Measurements from ENCODE around the gene SPC24.
"Not testable (repeated sequence)": the region's sequence is repeated elsewhere in the genome, so short reads cannot be mapped to it uniquely, and the experiment has no call there.

The SPC24 gene

DNA sequence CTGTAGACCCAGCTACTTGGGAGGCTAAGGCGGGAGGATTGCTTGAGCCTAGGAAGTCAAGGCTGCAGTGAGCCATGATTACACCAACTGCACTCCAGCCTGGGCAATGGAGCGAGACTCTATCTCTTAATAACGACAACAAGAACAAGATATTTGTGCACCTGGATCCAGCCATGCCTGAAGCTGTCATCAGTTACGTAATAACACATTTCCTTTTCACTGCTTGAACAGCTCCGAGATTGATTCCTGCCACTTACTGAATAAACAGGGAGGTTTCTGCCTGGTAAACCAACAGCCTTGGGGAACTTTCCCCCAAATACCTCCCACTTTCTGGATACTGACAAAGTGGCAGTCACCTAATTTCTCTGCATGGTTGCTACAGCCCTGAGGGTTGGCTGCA lies 36.4 kb upstream of the SPC24 start:
- DNase-seq = no peak

DNA sequence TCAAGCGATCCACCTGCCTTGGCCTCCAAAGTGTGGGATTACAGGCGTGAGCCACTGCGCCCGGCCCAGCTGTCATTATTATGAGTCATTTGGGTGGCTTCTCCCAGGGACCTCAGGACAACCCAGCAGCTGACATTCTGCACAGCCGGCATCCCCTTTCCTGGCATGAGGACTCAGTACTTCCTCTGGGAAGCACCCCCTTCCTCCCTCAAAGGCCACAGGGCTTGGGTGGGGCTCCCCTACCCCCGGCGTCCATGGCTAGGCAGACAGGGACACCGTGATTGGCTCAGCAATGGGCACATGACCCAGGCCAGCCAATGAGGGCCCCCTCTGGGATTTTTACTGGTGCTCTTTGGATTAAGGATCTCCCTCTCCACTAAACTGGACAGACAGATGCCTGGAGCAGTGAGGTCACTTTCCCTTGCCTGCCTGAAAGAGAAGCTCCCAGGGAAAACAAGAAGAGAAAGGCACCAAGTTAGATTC lies 35.7 kb upstream of the SPC24 start:
- DNase-seq = no peak

DNA sequence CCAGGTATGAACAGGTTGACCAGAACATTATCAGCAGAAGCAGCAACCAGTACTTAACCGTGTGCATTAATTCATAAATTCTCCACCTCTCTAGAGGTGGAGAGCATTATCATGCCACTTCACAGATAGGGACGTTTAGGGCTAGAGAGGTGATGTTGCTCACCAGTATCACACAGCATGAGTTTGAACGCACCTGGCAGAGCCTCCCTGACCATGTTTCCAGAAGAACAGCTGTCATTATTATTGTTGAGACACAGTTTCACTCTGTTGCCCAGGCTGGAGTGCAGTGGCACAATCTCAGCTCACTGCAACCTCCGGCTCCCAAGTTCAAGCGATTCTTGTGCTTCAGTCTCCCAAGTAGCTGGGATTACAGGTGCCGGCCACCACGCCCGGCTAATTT lies 34.9 kb upstream of the SPC24 start:
- no peak for DNase-seq

DNA sequence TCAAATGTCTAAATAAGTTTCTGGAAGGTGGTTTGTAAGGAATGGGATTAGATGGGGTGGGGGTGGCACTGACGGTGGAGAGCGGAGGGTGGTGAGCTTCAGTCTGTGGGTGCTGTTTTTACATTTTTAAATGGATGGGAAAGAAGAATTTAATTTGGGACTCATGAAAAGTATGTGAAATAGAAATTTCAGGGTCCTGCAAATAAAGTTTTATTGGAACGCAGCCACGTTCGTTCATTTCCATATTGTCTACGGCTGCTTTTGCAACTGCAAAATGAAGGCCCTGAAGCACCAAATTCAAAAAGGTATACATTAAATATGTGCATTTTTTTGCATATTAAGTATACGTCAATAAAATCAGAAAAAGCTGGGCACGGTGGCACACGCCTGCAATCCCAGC lies 31.9 kb upstream of the SPC24 start:
- DNase-seq = no peak

DNA sequence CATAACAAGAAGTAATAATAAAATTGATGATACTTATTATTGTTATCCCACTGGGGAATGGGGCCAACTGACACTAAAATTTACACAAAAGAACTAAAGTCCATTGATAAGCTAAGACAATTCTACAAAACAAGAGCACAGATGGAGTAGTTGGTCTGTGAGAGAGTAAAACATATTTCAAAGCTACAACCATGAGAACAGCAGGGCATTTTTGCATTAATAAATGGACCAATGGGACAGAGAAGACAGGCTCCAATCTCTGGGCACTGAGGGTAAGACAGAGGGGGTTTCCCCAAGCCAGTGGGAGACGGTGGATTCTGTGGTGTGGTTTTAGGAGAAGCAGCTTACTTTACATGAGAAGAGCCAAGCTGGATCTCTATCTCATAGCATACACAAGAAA lies 27.4 kb upstream of the SPC24 start:
- DNase-seq = no peak

DNA sequence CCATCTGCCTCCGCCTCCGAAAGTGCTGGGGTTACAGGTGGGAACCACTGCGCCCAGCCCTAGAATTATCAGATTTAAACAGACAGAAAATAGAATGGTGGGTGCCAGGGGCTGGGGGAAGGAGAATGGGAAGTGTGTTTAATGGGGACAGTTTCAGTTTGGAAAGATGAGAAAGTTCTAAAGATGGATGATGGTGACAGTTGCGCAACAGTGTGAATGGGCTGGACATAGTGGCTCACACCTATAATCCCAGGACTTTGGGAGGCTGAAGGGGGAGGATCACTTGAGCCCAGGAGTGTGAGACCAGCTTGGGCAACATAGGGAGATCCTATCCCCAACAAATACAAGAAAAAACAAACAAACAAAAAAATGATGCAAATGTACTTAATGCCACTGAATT lies 25.9 kb upstream of the SPC24 start:
- DNase-seq = no peak

DNA sequence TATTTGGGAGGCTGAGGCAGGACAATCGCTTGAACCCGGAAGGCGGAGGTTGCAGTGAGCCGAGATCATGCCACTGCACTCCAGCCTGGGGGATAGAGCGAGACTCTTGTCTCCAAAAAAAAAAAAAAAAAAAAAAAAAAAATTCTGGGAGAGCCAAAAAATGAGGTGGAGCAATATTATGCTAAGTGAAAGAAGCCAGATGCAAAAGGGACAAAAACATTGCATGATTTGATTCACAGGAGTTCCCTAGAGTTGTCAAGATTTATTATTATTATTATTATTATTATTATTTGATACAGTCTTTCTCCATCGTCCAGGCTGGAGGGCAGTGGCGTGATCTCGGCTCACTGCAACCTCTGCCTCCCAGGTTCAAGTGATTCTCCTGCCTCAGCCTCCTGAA lies 25.4 kb upstream of the SPC24 start:
- not testable (repeated sequence) for DNase-seq

DNA sequence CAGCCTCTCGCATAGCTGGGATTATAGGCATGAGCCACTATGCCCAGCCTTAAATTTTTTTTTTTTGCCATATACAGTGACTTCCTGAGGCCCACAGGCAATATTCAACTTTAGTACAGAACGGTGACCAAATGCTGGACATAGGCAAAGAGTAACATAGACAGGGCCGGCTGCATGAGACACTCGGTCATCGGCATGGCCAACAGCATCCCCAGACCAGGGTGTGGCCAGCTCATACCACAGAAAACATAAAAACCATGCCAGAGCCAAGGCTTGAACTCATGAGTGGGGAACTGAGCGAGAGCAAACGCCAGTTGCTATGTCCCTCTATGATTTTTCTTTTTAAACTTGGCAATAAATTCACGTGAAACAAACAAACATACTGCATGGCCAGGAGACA lies 24.8 kb upstream of the SPC24 start:
- no peak for DNase-seq

DNA sequence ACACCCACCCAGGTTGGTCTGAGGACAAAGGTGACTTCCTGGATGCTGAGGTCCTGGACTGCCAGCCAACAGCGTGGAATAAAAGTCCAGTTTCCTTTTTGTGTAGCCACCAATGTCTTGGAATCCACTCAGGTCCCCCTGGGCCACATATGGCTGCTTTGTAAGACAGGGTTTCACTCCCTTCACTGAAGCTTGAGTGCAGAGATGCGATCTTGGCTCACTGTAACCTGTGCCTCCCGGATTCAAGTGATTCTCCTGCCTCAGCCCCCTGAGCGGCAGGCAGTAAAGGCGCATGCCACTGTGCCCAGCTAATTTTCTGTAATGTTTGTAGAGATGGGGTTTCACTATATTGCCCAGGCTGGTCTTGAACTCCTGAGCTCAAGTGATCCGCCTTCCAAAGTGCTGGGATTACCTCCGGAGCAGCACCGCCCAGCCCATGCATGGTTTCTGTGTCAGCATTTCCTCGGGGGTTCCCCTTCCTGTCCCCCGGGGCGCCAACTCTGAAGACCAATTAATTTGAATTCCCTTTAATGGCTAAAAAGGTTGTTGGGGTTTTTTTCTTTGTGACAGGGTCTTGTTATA lies 24.2 kb upstream of the SPC24 start:
- no peak for DNase-seq

DNA sequence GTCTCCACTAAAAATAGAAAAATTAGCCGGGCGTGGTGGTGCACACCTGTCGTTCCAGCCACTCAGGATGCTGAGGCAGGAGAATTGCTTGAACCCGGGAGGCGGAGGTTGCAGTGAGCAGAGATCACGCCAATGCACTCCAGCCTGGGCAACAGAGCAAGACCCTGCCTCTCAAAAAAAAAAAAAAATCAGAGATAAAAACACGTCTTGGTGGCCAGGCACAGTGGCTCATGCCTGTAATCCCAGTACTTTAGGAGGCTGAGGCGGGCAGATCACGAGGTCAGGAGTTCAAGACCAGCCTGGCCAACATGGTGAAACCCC lies 23.5 kb upstream of the SPC24 start:
- not testable (repeated sequence) for DNase-seq

DNA sequence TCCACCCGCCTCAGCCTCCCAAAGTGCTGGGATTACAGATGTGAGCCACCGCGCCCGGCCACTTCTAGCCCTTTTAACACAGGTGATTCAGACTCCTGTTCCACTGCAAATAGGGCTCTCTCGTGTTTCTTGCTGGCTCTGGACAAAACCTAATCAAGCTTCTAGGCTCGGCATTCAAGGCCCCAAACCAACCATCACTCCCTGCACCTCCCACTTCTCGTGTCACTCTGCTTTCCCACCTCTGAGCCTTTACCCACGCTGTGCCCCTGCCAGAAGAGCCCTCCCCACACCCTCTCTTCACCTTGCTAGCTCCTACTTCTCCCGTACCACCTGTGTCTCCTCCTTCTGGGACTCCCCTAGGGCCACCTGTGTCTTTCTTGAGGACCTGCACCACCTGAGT lies 22.0 kb upstream of the SPC24 start:
- DNase-seq = no peak

DNA sequence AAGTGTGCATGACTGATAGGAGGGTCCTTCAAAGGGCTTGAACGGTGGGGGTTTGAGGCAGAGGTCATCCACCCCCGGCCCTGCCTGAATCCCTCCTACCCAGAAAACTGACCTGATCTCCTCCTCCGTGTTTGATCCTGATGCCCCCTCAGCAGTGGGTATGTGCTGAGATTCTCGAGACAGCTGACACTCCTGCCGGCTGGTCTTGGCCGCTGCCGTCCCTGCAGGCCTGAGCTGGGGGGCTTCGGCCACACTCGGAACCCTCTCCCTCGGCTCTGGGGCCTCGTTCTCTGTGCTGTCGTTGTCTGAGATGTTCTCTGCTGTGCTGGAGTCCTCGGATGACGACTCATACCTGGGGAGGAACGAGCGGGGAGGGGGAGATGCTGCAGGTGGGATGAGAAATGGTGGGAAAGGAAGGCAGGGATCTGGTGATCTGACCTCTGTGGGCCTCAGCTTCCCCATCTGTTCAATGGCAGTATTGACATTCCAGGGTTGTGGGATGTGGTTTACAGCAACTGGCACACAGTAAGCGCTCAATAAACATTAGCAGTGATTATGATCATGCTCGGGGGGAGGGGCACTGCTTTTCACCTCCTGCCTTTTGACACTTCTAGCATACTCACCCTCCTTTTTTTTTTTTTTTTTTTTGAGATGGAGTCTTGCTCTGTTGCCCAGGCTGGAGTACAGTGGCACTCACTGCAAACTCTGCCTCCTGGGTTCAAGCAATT lies 21.0 kb upstream of the SPC24 start:
- DNase-seq = no peak

DNA sequence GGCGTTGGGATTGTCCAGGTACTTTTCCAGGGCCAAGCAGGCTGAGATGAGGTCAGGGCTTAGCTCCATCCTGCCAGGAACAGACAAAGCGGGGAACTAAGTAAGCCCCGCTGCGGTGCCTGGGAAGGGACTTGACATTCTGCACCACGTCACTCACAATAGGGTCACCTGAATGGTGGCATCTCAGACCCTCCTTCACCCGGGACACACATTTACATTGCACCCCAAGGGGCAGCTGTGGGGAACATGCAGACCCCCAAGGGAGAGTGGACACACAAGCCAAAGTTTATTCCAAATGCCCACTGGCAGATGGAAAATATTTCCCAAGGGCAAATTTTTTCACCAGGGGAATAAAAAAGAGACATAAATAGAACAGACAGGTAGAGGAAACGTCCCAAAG lies 20.3 kb upstream of the SPC24 start:
- no peak for DNase-seq

DNA sequence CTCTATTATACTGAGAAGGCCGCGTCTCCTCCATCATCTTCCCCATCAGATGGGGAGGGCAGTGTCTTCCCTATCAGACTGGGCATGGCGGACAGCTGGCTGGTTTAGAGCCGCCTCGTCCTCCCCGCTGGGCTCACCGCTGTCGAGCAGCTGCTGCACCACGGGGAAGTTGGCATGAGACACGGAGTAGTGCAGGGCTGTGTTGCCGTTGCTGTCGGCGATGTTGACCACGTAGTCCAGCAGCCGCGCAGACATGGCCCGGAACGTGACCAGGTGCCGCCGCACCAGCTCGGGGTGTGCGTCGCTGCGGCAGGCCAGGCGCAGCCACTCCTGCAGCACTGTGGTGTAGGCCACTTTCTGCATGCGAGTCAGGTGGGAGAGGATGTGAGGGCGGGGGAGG lies 18.8 kb upstream of the SPC24 start:
- DNase-seq = peak; percentile 44

DNA sequence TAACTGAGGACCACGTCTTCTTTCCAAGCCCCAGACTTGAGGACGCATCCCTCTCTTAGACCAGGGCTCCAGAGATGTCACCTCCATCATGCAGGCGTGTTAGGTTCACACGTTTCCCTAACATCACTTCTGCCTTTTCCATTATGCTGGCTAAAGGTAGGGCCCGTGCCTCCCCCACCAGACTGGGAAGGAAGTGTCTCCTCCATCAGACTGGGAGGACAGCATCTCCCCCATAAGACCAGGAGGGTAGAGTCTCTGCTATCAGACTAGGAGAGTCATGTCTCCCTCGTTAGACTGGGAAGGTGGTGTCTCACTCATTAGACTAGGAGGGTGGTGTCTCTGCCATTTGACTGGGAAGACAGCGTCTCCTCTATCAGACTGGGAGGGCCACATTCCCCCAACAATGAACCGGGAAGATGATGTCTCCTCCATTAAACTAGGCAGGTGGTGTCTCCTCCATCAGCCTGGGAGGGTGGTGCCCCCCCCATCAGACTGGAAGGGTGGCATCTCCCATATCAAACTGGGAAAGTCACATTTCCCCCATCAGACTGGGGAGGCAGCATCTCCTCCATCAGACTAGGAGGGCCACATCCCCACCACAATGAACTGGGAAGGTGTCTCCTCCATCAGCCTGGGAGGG lies 18.1 kb upstream of the SPC24 start:
- no peak for DNase-seq

DNA sequence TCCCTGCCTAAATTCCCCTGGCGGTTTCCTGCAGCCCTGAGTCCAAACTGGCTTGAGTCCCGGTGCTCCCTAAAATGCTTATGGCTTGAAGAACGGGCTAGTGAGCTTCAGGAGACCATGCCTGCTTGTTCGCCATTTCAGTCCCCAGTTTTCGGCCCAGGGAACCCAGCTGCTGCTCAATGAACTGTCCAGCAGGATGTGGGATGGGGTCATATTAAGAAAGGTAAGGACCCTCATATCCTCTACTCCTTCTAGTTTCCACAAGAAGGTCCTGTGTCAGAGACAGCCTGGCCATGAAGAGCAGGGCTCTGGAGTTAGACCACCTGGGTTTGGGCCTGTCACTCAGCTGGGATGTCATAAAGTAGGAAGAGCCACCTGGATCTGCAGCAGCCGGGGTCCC lies 17.0 kb upstream of the SPC24 start:
- DNase-seq = no peak

DNA sequence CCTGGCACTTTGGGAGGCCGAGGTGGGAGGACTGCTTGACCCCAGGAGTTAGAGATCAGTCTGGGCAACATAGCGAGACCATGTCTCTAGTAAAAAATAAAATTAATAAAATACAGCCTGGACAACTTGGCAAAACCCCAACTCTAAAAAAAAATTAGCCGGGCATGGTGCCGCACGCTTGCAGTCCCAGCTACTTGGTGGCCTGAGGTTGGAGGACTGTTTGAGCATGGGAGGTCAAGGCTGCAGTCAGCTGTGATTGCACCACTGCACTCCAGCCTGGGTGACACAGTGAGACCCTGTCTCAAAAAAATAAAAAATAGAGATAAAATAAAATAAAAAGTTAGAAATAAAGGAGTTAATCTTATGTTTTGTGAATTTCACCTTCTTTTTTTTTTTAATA lies 15.6 kb upstream of the SPC24 start:
- no peak for DNase-seq

DNA sequence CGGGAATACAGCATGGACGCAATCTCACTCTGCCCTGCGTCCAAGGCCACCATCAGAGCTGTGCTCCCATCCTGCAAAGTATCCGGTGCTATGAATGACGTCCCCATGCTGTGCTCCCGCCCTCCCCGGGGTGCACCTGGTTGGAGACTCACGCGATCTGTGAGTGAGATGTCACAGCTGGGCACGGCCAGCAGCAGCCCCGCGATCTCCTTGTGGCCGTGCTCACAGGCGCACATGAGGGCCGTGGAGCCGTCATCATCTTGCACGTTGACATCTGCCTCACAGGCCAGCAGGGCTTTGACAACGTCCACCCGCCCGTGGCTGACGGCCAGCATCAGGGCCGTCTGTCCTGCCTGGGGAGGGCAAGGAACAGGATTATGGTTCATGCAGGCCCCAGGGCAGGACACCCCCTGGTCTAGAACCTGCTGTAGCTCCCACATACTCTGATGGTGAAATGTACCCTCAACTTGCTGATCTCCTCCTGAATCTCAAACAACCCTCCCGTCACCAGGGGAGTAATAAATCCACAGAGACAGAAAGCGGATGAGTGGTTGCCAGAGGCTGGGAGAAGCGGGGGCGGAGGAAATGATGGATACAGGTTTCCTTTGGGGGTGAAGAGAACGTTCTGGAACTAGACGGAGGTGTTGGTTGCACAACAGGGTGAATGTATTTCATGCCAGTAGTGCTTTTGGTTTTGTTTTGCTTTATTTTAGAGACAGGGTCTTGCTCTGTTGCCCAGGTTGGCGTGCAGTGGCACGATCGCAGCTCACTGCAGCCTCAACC lies 14.5 kb upstream of the SPC24 start:
- no peak for DNase-seq

DNA sequence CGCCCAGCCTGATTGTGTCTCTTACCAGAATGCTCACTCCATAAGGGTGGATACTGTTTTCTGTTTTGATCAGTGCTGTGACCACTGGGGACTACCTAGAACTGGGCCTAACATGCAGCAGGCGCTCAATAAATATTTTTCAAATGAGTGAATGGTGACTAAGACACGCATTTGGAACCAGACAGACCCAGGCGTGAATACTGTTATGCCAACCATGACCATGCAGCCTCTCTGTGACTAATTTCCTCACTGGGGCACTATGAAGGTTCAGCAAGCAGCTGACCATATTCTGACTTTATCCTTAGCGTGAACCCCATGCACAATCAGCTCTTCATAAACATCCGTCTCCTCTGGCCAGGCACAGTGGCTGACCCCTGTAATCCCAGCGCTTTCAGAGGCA lies 13.0 kb upstream of the SPC24 start:
- DNase-seq = no peak

DNA sequence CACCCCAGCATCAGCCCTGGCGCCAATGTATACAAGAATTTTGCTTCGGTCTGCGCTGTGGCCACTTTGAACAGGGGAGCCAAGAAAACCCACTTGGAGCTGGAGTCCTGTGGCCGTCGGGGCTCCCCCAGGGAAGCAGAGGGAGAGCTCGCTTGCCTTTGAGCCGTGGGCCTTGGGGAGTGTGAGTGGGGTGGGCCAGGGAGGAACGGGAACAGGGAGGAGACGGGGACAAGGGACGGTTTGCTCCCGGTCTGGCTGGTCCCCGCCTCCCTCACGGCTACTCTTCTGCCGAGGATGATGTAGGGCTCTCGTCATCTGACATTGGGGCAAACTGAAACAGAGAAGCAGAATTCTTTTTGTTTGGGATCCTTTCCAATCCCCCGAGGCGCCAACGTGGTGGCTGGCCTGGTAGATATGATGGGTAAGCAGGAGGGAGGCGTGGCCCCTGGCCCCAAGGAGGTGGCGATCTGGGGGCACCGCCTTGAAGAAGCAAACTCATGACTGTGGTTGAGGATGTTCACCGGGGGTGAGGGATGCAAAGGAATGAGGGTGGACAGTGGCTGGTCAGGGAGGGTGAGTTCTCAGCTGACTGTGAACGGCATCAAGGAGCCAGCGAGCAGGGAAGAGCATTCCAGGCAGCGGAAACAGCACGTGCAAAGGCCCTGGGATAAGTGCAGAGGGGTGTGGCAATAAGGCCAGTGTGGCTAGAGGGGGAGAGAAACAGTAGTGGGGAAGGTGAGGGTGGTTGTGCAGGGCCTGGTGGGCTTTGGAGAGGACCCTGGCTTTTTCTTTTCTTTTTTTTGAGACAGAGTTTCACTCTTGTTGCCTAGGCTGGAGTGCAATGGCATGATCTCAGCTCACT lies 10.9 kb upstream of the SPC24 start:
- DNase-seq = no peak

DNA sequence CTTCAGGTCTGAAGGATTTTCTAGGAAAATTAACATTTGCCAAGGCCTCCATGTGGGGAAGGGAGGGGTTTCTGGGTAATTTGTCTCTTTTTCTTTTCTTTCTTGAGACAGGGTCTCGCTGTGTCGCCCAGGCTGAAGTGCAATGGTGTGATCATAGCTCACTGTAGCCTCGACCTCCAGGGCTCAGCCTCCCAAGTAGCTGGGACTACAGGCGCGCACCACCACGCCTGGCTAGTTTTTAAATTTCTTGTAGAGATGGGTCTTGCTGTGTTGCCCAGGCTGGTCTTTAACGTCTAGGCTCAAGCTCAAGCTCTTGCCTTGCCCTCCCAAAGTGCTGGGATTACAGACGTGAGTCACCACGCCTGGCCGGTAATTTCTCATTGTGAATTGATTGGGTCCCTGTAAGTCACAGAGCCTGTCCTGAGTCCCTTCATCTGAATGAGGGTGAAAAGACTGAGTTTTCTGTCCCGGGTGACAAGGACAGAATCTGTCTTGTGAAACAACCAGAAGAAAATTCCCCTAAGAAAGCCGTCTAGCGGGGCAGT lies 10.0 kb upstream of the SPC24 start:
- DNase-seq = no peak

DNA sequence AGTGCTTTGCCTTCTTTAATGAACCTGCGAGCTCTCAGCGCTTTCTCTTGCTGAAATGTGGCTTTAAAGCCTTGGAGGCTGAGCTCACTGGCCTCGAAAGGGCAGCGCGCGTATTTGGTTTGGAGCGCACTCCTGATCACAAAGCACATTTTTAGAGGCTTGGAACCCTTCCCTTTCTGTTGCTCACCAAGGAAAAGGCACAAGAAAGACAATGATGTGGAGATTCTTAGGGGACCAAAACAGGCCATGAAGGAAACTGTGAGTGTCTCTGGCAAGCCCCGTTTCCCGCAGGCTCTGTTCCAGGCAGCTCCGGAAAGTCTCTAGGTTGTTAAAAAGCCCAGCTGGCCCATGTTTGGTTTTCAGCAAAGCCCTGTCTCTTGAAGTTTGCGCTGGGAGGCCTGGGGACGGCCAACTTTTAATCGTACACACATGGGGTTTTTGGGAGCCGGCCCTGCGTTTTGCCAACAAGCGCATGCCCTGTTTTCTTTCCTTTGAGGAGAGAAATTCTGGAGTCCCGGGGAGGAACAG lies 9.4 kb upstream of the SPC24 start:
- DNase-seq = no peak

Measured in NCI-H1092 treated with DMSO at 0.1 percent for 48 hours (cell line).